ENCODE data around the gene TRAPPC10. TPM values are rescaled to one million over a fixed set of nuclear protein-coding genes. Genes with fewer than 3 reads are reported as not detected.

The TRAPPC10 gene
- total and polyA plus RNA-seq, 2 of the 8 experiments (the other 6 are each of a cell fraction or from before 2014, with no cell fraction given) = 18.5 to 29.8 TPM

DNA sequence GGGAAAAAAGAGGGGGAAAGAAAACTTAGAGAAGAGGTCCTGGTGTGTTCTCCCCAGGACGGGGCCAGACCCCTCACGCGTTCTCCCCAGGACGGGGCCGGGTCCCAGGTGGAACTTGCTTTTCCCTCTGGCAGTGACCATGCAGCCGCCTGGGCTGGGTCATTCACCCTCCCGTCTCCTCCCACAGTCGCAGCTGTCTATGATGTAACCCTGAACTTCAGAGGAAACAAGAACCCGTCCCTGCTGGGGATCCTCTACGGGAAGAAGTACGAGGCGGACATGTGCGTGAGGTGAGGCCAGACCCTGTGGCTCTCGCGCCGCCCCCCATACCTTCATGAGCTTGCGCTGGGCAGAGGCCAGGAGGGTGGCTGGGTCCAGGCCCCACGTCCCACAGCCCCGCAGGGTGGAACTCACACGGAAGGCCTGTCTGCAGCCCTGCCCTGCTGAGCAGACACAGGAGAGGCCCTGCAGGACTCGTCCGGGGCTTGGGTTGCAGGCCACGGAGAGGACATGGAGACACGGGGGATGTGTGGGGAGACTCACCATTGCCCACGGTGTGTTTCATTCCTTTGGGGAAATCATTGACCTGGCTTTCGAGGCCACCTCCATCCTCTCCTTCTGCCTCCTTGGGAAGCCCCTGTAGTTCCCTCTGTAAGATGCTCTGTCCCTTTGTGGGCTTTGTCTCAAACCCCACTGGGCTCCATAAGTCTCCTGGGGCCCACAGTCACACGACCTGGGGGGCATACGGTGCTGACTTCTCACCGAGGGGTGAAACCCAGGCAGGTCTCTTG, 40.7 kb upstream of the TRAPPC10 start (continued):
- TF ChIP-seq HDAC2 (IDR thresholded peaks at IDR 0.05; ENCODE audit: borderline replicate concordance in 1 of 2, low read depth in 2 of 2, low read length in 2 of 2) (no peak), POLR2A (IDR thresholded peaks at IDR 0.05; ENCODE audit: control extremely low read depth in 1 of 2, low read depth in 2 of 2, low read length in 2 of 2) (no peak), SUZ12 (IDR thresholded peaks at IDR 0.05; ENCODE audit: low read length) (no peak)
